Subcutaneous adipose tissue (tissue), 4 donors: ENCODE results near the gene VEPH1. TPM values are rescaled to one million over a fixed set of nuclear protein-coding genes. Genes with fewer than 3 reads are reported as not detected.

Experiments used
- CTCF ChIP-seq: fragments of 450-650 bp; IDR thresholded peaks from one replicate; pipeline ENCODE4 v1.5.1; 2016; ENCODE audit warnings: low read depth, mild to moderate bottlenecking, control low read depth, antibody characterized with exemption, moderate library complexity
- total RNA-seq, 4 donors: library from RNA; depleted of rRNA; stranded (reverse); fragments of >200 nt; gene quantifications; one replicate each; pipeline ENCODE4 v1.1.0, GENCODE V29; 2016

VEPH1 gene
- total RNA-seq, 4 donors from 2014 or later: 0.44 to 11.9 (median 3.1) TPM

- no peak for TF ChIP-seq CTCF
Observed at GRCh38 chr3:157475921-157476414, 27.2 kb downstream of the VEPH1 start.

- TF ChIP-seq CTCF: no peak
Observed at GRCh38 chr3:157472648-157473047, 30.6 kb downstream of the VEPH1 start.

DNA sequence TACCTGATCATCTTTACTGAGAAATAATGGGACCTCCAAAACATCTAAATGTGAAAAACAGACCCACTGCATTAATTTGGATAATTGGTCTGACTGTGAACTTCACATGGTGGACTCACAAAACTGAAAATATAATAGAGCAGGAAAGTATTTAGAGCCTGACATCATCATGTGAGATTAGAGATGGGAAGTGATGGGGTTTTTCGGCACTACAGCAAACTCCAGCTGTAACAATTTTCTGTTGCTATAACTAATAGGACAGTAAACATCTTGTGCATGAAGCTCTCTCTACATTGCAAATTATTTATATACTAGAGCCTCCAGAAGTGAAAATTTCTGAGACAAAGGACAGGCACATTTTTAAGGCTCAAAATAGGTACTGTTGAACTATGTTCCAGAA, 32.2 kb downstream of the VEPH1 start:
- TF ChIP-seq CTCF: no peak

DNA sequence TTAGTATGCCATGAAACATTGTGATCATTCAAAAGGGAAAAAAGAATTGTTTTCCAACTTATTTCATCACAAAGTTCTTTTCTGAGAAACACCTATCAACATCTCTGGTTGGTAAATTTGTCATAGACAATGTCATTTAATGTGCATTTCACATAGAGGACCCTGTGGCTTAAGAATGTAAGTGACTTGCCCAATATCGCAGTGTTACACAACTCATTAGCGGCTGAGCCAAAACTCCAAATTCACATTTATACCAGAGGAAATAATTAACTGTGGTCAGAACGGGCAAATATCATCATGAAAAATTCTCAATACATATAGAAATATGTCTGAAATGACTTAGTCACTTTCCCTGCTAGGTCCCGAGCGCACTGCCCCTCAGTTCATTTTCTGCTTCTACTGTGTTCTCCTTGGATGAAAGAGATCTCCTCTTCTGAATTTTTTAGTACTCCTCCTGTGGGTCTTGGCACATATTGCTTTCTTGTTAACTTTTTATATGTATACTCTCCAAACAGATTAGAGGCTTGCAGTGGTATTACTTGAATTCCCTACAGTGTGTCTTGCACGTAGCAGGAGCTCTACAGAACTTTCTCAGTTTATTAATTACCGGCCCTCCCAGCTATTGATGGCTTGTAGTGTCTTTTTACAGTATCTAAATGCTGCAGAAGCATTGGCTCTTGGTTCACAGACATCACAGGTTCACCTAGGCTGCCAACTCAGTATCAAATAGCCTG, 33.5 kb downstream of the VEPH1 start:
- TF ChIP-seq CTCF: no peak

DNA sequence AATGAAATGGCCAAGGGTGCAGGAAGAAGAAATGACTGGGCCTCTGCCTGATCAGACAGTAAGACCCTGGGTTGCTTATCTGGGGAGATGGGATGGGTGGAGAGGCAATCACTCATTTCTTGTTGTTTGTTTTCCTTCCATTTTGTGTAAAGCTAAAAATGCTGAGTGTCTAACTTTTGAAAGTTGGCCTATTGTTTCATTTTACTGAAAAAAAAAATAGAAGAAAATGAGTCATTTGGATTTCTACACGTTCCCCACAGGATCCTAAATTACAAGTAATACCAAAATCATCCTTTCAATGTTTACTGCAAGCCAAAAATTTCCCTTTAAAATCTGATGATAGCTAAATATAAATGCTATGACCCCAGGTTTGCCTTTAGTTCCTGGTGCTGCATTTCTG, 36.0 kb downstream of the VEPH1 start:
- TF ChIP-seq CTCF: no peak

GRCh38 chr3:157465741-157466140, 37.5 kb downstream of the VEPH1 start:
- no peak for TF ChIP-seq CTCF

DNA sequence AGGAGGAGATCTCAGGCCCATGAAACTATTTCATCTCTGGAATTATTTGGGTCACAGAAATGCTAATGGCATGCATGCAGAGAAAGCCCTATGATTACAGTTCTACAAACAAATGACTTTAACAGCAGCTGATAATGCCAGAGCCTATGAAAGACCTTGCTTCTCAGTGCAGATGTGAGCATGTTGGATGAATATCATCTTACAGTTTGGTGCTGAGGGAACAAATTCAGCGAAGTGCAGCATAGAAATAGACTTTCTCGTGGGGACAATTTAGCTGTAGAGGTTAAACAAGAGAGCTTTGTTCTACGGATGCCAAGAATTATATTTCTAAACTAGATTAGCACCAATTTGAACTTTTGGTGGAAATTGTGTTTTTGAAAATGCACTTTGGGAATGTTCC, 38.9 kb downstream of the VEPH1 start:
- TF ChIP-seq CTCF: no peak
